ENCODE data around the gene EXOC4. TPM values are rescaled to one million over a fixed set of nuclear protein-coding genes. Genes with fewer than 3 reads are reported as not detected.

EXOC4 gene
- total RNA-seq, 1 experiment from 2014 or later = 71.0 TPM

GRCh38 chr7:133794479-133794878 lies 541.6 kb downstream of the EXOC4 start:
- CTCF ChIA-PET = no interaction called here
- in situ Hi-C loops (cut with HindIII; ENCODE audit: low pct_unique_long_range_greater_than_20kb, low sequenced_read_pairs) (no loop called here), intact Hi-C loops (cut with micrococcal nuclease; ENCODE audit: unreplicated experiment) (no loop called here)
- H3K4me3 ChIP-seq (ENCODE audit: low read depth in 2 of 2, low read length in 2 of 2) = no peak overlapping the region
- ATAC-seq (no peak), DNase-seq (ENCODE audit: low read depth, low spot score) (no peak)
- no TSS peak for BruUV-seq (replicated peaks)
- H3K27me3 ChIP-seq (ENCODE audit: control insufficient read depth, insufficient read depth, low read length) = no peaks in the 10 kb centered on the region
- POLR2A ChIA-PET = no interaction called here
- H3K36me3 ChIP-seq (ENCODE audit: control insufficient read depth, insufficient read depth, low read length) = no peaks in the 10 kb centered on the region
- no peak for TF ChIP-seq POLR2AphosphoS5 (IDR thresholded peaks at IDR 0.05; ENCODE audit: low read depth, low read length)
- no peaks in the 10 kb centered on the region for H3K4me1 ChIP-seq (ENCODE audit: control insufficient read depth, insufficient read depth, low read length)
- H3K9me3 ChIP-seq (ENCODE audit: control insufficient read depth, insufficient read depth, low read depth, low read length) = no peaks in the 10 kb centered on the region
- no peak overlapping the region for H3K27ac ChIP-seq (ENCODE audit: low read length)

- no peak for ATAC-seq
- CTCF ChIA-PET = no interaction called here
These were observed 542.3 kb downstream of the EXOC4 start for GRCh38 chr7:133795068-133795665.

More at GRCh38 chr7:133795068-133795665, 542.3 kb downstream of the EXOC4 start:
- no peak for DNase-seq (ENCODE audit: low read depth, low spot score)
- no peak for TF ChIP-seq CTCF (IDR thresholded peaks at IDR 0.05)
- no peak for TF ChIP-seq POLR2AphosphoS5 (IDR thresholded peaks at IDR 0.05; ENCODE audit: low read depth, low read length)
- no peak for TF ChIP-seq REST (IDR thresholded peaks at IDR 0.05; ENCODE audit: insufficient read depth in 1 of 2, low read depth in 2 of 2, low read length in 1 of 2)
- no peak for TF ChIP-seq TCF7L2 (IDR thresholded peaks at IDR 0.05; ENCODE audit: low read depth, low read length)
- no peak for TF ChIP-seq SIN3A (IDR thresholded peaks at IDR 0.05; ENCODE audit: borderline replicate concordance, insufficient read depth, low read depth, low read length)
- H3K4me3 ChIP-seq (ENCODE audit: low read depth in 2 of 2, low read length in 2 of 2) = no peak overlapping the region
- no TSS peak for BruUV-seq (replicated peaks)
- H3K4me1 ChIP-seq (ENCODE audit: control insufficient read depth, insufficient read depth, low read length) = no peaks in the 10 kb centered on the region
- H3K27me3 ChIP-seq (ENCODE audit: control insufficient read depth, insufficient read depth, low read length) = no peaks in the 10 kb centered on the region
- POLR2A ChIA-PET = no interaction called here
- H3K27ac ChIP-seq (ENCODE audit: low read length) = no peak overlapping the region
- in situ Hi-C loops (cut with HindIII; ENCODE audit: low pct_unique_long_range_greater_than_20kb, low sequenced_read_pairs) = no loop called here
- no peaks in the 10 kb centered on the region for H3K9me3 ChIP-seq (ENCODE audit: control insufficient read depth, insufficient read depth, low read depth, low read length)
- H3K36me3 ChIP-seq (ENCODE audit: control insufficient read depth, insufficient read depth, low read length) = no peaks in the 10 kb centered on the region
- intact Hi-C loops (cut with micrococcal nuclease; ENCODE audit: unreplicated experiment) = no loop called here

Measured in Panc1 (cell line).